Measurements from ENCODE around the gene HOMER1.
A peak's percentile ranks its signal among the peaks of the same experiment; 100 is the strongest.
"Not testable (repeated sequence)": the region's sequence is repeated elsewhere in the genome, so short reads cannot be mapped to it uniquely, and the experiment has no call there.

The HOMER1 gene

GRCh38 chr5:79518718-79519117 is 4.8 kb upstream of the HOMER1 start:
- no peak for DNase-seq

DNA sequence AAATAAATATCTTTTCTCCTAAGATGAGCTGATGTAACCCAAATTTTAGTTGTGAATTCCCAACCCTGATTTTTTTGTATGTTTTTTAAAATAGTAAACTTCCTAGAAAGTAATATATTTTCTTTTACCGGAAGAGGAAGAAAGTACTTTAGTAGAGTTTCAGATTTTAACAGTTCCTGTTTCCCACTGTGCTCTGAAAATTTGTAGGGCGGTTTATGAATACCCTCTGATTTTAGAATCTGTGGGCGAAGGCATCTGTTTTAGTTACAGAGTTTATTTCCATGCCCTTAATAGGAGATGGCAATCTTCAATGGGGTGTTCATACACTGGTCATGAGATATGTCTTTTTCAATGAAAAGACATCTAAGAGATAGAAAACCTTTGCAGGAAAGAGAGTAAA is 3.7 kb upstream of the HOMER1 start:
- no peak for DNase-seq

DNA sequence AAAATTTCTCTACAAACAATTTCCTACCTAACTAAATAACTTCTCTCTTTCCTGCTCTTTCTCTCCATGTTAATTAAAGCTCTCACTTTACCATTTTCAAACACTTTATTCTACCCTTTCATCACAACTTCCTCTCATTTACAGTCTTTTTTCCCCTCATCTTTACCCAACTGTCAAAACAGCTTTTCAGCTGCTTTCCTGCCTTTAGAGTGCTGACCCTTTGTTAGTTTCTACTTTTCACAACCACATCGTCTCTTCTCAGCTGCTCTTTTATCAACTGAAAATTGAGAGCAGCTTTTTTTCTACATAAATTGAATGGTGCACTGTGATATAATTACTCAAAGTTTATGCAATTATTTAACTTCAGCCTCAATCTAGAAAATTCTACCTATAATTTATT is 3.1 kb upstream of the HOMER1 start:
- no peak for DNase-seq

DNA sequence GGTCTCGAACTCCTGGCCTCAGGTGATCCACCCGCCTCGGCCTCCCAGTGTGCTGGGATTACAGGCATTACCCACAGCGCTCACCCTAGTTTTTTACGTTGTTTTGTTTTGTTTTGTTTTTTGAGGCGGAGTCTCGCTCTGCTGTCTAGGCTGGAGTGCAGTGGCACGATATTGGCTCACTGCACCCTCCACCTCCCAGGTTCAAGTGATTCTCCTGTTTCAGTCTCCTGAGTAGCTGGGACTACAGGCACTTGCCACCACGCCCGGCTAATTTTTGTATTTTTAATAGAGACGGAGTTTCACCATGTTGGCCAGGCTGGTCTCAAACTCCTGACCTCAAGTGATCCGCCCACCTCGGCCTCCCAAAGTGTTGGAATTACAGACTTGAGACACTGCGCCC is 2.4 kb upstream of the HOMER1 start:
- DNase-seq, result not testable (repeated sequence)

DNA sequence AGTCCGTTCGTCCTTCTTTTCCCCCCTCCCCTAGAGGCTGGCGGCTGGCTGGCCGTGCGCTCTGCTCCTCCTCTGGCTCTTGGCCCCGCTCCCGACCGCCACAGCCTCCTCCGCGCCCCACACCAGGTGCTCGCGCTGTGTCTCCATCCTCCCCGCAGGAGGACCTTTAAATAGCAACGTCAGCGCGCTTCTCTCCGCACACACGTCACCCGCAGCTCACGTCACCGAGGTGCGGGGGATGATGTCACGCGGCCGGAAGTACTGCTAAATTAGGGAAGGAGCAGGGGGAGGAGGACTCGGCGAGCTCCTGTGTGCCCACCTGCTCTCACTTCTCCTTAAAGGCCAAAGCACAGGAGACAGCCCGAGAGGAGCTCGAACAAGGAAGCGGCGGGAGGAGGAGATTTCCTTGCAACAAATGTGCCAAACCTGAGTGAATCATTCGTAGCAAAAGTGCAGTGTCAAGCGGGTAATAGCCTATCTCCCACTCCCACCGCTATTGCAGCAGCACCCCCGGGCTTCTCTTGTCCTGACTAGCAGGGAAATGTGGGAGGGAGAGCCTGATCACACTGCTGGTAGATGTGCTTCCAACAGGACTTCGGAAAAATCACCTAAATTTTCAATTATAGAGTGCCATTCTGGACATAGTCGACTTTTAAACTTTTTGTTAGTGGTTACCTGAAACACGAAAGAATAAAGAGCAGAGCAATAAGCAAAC is 614 bp upstream of the HOMER1 start:
- DNase-seq, result peak; percentile 96

DNA sequence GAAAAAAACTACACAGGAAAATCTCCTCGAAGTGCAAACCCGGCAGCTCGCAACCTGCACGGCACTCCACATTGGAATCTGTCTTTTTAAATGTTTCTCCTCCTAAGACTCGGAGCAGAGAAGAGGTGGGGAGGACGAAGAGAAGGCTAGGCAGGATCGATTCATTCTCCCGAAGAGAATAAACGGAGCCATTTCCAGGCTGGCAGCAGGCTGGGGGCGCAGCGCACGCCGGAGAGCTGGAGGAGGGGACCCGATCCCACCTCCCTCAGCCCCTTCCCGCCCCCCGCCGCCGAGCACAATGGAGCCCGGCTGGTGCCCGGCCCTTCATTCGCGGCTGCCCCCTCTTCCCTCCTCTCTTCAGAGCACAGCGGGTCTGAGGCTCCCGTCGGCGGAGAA is 628 bp downstream of the HOMER1 start:
- DNase-seq, result peak; percentile 71

GRCh38 chr5:79512471-79513307 is 1.2 kb downstream of the HOMER1 start:
- peak; percentile 63 for DNase-seq

- DNase-seq, result peak; percentile 51
Observed at GRCh38 chr5:79512049-79512448, 1.9 kb downstream of the HOMER1 start.

DNA sequence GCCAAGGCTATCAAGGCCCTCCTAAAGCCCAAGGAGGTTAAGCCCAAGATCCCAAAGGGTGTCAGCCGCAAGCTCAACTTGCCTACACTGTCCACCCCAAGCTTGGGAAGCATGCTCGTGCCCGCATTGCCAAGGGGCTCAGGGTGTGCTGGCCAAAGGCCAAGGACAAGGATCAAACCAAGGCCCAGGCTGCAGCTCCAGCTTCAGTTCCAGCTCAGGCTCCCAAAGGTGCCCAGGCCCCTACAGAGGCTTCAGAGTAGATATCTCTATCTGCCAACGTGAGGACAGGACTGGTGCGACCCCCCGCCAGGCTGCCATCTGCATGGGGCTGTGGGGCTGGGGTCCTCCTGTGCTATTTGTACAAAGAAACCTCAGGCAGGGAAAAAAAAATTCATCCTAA is 3.3 kb downstream of the HOMER1 start:
- no peak for DNase-seq

DNA sequence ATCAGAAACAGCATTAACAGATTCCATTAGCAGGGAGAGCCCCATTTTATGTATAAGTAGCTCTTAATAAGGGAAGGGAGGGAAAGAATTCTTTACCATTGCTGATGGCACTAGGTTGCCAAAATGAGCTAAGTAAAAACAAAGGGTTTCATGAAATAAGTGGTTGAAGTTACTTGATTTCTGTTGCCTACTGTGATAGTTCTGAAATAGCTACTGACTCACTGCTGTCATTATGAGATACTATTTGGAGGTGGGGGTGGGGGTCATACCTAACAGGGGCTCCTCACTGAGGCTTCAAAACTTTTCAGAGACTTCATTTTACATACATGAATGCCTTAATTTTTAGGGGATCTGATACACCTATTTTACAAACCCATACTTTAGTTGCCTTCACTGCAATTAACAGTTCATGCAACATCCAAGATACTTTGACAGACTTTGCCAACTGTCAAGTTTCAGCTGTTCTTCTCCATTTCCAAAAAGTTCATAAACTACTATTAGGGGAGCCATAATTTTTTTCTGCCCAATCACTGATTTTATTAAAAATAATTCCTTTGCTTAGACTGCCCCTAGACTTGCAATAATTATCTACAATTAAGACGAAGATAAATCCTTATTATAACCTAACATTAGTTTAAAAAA is 4.6 kb downstream of the HOMER1 start:
- DNase-seq, result no peak

DNA sequence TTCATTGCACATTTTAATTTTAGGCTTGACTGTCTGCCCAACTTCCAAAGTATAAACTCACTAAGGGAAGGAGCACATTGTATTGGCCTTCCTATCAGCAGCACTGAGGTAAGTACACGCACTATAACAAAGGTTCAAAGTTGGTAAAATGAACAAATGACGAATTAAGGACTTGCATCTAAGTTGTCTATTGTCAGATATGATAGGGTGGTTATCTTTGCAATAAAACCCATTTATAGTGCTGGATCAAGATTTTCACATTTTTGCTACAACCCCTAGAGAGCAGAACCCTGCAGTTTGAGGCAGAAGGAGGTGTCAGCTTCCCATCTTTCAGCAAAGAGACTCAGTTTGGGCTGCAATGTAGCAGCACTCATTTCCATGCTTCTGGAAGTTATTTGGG is 5.1 kb downstream of the HOMER1 start:
- DNase-seq, result no peak

DNA sequence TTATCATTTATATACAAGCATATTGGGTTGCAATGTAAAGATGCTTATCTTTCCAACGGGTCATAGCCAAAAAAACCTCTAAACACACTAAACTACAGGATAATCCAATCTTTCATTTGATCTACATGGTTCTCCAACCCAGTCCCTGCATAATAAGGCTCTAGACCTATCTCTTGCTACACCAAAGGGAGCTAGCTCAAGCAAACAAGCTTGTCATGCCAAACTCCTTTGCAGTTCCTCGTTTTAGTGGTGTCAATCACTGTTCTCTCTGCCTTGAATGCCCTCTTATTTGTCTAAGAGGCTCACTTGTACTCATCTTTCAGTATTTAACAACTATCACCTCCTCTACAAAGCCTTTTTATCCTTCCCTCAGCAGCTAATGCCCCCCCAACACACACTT is 5.6 kb downstream of the HOMER1 start:
- no peak for DNase-seq

- DNase-seq, result no peak
Observed at GRCh38 chr5:79507251-79508205, 6.4 kb downstream of the HOMER1 start.

DNA sequence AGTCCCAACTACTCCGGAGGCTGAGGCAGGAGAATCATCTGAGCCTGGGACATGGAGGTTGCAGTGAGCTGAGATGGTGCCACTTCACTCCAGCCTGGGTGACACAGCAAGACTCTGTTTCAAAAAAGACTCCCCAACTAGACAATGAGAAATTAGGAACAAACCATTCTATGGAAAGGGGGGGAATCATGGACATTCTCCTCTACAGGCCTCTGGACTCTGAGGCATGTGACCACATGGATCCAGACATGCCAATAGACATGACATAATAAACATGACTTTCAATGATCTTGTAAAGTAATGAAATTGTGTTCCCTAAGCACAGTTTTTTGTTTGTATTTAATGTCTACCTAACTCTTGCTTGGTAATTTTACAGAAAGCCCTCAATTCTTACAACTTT is 8.8 kb downstream of the HOMER1 start:
- DNase-seq, result no peak

DNA sequence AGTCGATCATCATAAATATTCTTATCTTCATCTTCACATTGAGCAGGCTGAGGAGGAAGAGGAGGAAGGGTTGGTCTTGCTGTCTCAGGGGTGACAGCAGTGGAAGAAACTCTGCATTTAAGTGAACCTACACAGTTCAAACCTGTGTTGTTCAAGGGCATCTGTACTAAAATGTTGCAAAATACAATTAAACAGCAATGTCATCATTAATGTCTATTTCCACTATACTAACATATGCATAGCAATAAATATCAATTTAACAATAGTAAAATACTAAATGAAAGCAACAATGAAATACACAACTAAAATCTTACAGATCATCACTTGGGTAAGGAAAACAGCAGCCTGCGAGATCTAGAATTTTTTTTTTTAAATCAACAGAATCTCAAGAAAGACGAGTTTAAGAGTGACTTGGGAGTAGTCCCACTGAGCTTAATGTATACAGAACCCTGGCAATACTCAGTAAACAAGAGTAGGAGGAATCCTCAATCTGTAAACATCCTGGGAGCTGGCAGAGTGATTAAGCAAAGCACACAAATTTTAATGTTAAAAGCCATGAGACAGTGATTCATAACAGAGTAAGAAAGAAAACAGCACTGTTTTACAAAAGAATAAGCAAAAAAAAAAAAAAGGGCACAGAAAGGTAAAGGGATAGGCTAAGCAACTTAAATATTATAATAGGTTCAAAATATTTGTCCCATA is 10.0 kb downstream of the HOMER1 start:
- no peak for DNase-seq

DNA sequence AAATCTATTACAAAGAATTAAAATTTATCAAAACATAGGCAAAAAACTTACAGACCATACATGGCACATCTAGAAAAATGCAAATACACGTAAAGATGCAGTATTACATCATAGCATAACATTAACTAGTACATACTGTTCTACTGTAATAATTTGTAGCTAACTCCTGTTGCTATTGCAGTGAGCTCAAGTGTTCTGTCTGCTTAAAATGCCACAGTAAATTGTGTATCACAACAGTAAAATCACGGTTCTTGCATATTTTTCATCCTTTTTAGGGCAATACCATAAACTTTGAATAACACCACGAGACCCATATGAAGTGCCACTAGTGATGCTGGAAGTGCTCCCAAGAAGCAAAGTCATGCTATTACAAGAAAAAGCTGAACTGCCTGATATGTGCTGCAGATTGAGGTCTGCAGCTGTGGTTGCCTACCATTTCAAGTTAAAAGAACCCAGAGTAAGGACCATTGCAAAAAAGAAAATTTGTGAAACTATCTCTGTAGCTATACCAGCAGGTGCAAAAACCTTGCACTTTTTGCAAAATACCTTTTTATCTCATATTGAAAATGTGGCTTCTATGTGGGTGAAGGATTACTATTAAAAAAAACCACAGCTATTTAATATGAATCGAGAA is 14.2 kb downstream of the HOMER1 start:
- no peak for DNase-seq

DNA sequence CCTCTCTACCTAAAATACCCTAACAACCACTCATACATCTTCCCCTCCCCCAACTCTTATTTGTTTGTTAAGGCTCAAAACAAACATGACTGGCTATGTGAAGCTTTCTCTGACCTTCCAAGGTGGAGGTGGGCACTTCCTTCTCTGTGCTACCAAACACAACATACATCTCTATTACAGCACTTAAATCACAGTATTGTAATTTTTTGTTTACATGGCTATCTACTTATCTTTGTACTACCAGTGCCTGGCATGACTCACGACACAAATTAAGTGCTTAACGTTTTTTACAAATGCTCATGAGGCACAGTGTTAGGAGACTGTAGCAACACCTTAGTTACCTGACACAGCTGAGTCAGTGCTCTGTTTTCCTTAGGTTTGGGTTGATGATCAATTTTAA is 18.6 kb downstream of the HOMER1 start:
- DNase-seq, result no peak

- no peak for DNase-seq
Observed at GRCh38 chr5:79493596-79494345, 20.2 kb downstream of the HOMER1 start.

DNA sequence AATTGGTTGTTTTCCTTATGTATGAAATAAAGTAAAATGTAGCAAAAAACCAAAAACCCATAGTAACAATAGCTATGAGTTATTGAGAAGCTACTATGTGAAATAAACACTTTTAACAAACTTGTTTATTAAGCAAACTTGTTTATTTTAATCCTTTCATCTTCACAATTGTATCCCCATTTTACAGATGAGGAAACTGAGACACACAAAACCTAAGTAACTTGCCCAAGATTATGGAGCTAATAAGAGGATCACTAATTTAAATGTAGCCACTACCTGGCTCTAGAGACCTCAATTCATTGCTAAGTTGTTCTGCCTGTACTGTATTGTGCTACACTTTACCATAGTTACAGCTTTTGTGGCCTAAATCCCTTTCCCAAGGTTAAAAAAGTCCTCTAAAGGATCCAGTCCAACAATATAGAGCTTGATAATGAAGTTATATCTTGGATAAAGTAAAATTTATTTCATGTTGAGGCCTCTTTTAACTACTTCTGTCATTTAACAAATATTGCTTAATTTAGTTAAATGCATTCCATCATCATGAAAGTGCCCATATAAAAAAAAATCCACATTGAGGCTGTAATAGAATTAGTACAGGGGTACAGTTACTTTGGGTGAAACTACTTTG is 22.1 kb downstream of the HOMER1 start:
- no peak for DNase-seq
